GM12878 (cell line): ENCODE measurements around the gene TMPRSS9. TPM values are rescaled to one million over a fixed set of nuclear protein-coding genes. Genes with fewer than 3 reads are reported as not detected.

Experiments
- ATAC-seq: fragments of 200-7000 bp; cut with Tn5 transposase; 3 replicates; pipeline ENCODE4 v1.9.1; 2020; ENCODE audit warnings: mild to moderate bottlenecking, moderate library complexity
- BruUV-seq: library from RNA; stranded (reverse); fragments of 400-500 nt; replicated peaks from 2 replicates; lab custom pipeline; 2021; lab: Mats Ljungman, UMichigan
- CTCF ChIA-PET: fragments of 300-600 bp; sonication (Branson Sonifier 250); formaldehyde crosslinking; extraction: SDS; loops from one replicate; lab custom pipeline; 2021; ENCODE audit warnings: inconsistent platforms; lab: Yijun Ruan, JAX
- POLR2A ChIA-PET: fragments of 350-600 bp; formaldehyde crosslinking; extraction: SDS; loops from one replicate; lab custom pipeline; 2021; ENCODE audit warnings: inconsistent platforms; lab: Charles Lee
- RAD21 ChIA-PET: fragments of 300-600 bp; sonication (Branson Sonifier 250); formaldehyde crosslinking; loops from one replicate; lab custom pipeline; 2023; ENCODE audit warnings: antibody characterized with exemption; ENCODE audit not compliant: unreplicated experiment; lab: Charles Lee
- SMC1A ChIA-PET: fragments of 300-600 bp; sonication (Branson Sonifier 250); formaldehyde crosslinking; loops from one replicate; lab custom pipeline; 2023; ENCODE audit not compliant: unreplicated experiment, uncharacterized antibody; lab: Charles Lee
- DNase-seq: peaks from one replicate; pipeline ENCODE4 v3.0.0-alpha.2; 2011; ENCODE audit warnings: low read depth, low spot score
- FAIRE-seq: peaks from 3 replicates; lab custom pipeline; 2011; peaks lifted over from hg19 to GRCh38; lab: Jason Lieb, UNC
- H2AFZ ChIP-seq: 2 replicates; pipeline ENCODE4 v1.6.0; 2011; ENCODE audit warnings: low read depth, low read length, control low read depth; ENCODE audit not compliant: control insufficient read depth
- H3K27ac ChIP-seq: 2 replicates; pipeline ENCODE4 v1.5.1; 2011; ENCODE audit warnings: control low read depth; ENCODE audit not compliant: control insufficient read depth, insufficient read depth
- H3K27me3 ChIP-seq, 2 experiments: replicated peaks in 1 of 2; 2 replicates each; pipeline versions ENCODE4 v1.6.0 to v1.6.1; 2011; ENCODE audit warnings: low read length in 1 of 2; ENCODE audit not compliant: control insufficient read depth in 2 of 2, insufficient read depth in 2 of 2
- H3K36me3 ChIP-seq, 2 experiments: 2 replicates each; pipeline ENCODE4 v1.5.1; 2011; ENCODE audit warnings: low read length in 1 of 2; ENCODE audit not compliant: control insufficient read depth in 2 of 2, insufficient read depth in 2 of 2
- H3K4me1 ChIP-seq: 2 replicates; pipeline ENCODE4 v1.6.1; 2011; ENCODE audit warnings: mild to moderate bottlenecking, low read length, moderate library complexity, mixed read lengths; ENCODE audit not compliant: control insufficient read depth, insufficient read depth
- H3K4me2 ChIP-seq: 2 replicates; pipeline ENCODE4 v1.6.0; 2011; ENCODE audit warnings: control low read depth; ENCODE audit not compliant: control insufficient read depth, insufficient read depth
- H3K4me3 ChIP-seq: fragments of 200-600 bp; sonication (generic); 2 replicates; pipeline ENCODE4 v1.5.1; 2016
- H3K79me2 ChIP-seq: 2 replicates; pipeline ENCODE4 v1.6.0; 2011; ENCODE audit warnings: low read length; ENCODE audit not compliant: control insufficient read depth, insufficient read depth
- H3K9ac ChIP-seq: 2 replicates; pipeline ENCODE4 v1.8.0; 2011; ENCODE audit warnings: low read length, control low read depth, mixed read lengths; ENCODE audit not compliant: control insufficient read depth, insufficient read depth
- H3K9me3 ChIP-seq: replicated peaks from 3 replicates; pipeline ENCODE4 v1.5.1; 2011; ENCODE audit warnings: mild to moderate bottlenecking, low read length; ENCODE audit not compliant: control insufficient read depth, insufficient read depth
- H4K20me1 ChIP-seq: 2 replicates; pipeline ENCODE4 v1.6.0; 2011; ENCODE audit not compliant: control insufficient read depth, insufficient read depth
- BACH1 ChIP-seq: fragments of 450-650 bp; IDR thresholded peaks from 2 replicates; pipeline ENCODE4 v1.6.1; 2017; ENCODE audit warnings: mild to moderate bottlenecking, borderline replicate concordance
- CEBPB ChIP-seq, 2 experiments: fragments of 150-350 bp in 1 of 2; IDR thresholded peaks; 2 replicates each; pipeline ENCODE4 v1.6.1; 2012 to 2014; ENCODE audit warnings: low read depth in 2 of 2, low read length in 2 of 2, borderline replicate concordance in 1 of 2, inconsistent platforms in 1 of 2
- EP300 ChIP-seq, 2 experiments: fragments of 150-350 bp in 1 of 2; IDR thresholded peaks; 2 replicates each; pipeline ENCODE4 v1.6.1; 2011 to 2012; ENCODE audit warnings: low read depth in 2 of 2, low read length in 2 of 2, borderline replicate concordance in 1 of 2, improper control_type of control experiment in 1 of 2, inconsistent platforms in 1 of 2; ENCODE audit not compliant: control insufficient read depth in 1 of 2
- EZH2 ChIP-seq: IDR thresholded peaks from 2 replicates; pipeline ENCODE4 v1.6.1; 2012; ENCODE audit warnings: low read depth, mild to moderate bottlenecking, control low read depth, inconsistent platforms, low read length, borderline replicate concordance; ENCODE audit not compliant: control insufficient read depth
- HDAC6 ChIP-seq: fragments of 200-600 bp; sonication (generic); IDR thresholded peaks from one replicate; pipeline ENCODE4 v1.8.0; 2017; ENCODE audit warnings: antibody characterized with exemption; ENCODE audit not compliant: unreplicated experiment
- JUND ChIP-seq: IDR thresholded peaks from 2 replicates; pipeline ENCODE4 v1.6.1; 2012; ENCODE audit warnings: low read depth, mild to moderate bottlenecking, low read length, improper control_type of control experiment, moderate library complexity
- MEF2B ChIP-seq: fragments of 450-650 bp; IDR thresholded peaks from 2 replicates; pipeline ENCODE4 v1.6.1; 2018; ENCODE audit warnings: mild to moderate bottlenecking, moderate library complexity; ENCODE audit not compliant: partially characterized antibody, poor library complexity, severe bottlenecking
- PBX3 ChIP-seq: IDR thresholded peaks from 2 replicates; pipeline ENCODE4 v1.6.1; 2011; ENCODE audit warnings: mild to moderate bottlenecking, low read depth, low read length, moderate library complexity; ENCODE audit not compliant: insufficient replicate concordance
- RAD21 ChIP-seq: IDR thresholded peaks from 2 replicates; pipeline ENCODE4 v1.6.1; 2011; ENCODE audit warnings: mild to moderate bottlenecking, low read depth, low read length, moderate library complexity; ENCODE audit not compliant: insufficient read depth
- RCOR1 ChIP-seq: conservative IDR thresholded peaks from 2 replicates; pipeline ENCODE4 v1.6.1; 2012; ENCODE audit warnings: low read depth, low read length, improper control_type of control experiment
- SIX5 ChIP-seq: IDR thresholded peaks from 2 replicates; pipeline ENCODE4 v1.6.1; 2011; ENCODE audit warnings: mild to moderate bottlenecking, low read depth, low read length, moderate library complexity; ENCODE audit not compliant: severe bottlenecking
- SMARCA5 ChIP-seq: fragments of 450-650 bp; IDR thresholded peaks from 2 replicates; pipeline ENCODE4 v1.6.1; 2017; ENCODE audit warnings: mild to moderate bottlenecking
- STAT3 ChIP-seq: IDR thresholded peaks from 2 replicates; pipeline ENCODE4 v1.6.1; 2011; ENCODE audit warnings: low read depth, low read length, improper control_type of control experiment
- YY1 ChIP-seq: IDR thresholded peaks from 2 replicates; pipeline ENCODE4 v1.6.1; 2011; ENCODE audit warnings: low read depth, mild to moderate bottlenecking, low read length
- ZNF24 ChIP-seq: fragments of 450-650 bp; IDR thresholded peaks from 2 replicates; pipeline ENCODE4 v1.6.1; 2017; ENCODE audit warnings: antibody characterized with exemption, mild to moderate bottlenecking
- ZNF622 ChIP-seq: fragments of 450-650 bp; IDR thresholded peaks from 2 replicates; pipeline ENCODE4 v1.6.1; 2017; ENCODE audit warnings: mild to moderate bottlenecking, inconsistent platforms
- WGBS: methylation state at CpG from one replicate; pipeline ENCODE4 v1.1.6; 2016; ENCODE audit warnings: low lambda C conversion rate; ENCODE audit not compliant: insufficient replicate concordance, insufficient coverage; ENCODE audit errors: missing lambda C conversion rate; 5-methylcytosine and 5-hydroxymethylcytosine counted together
- in situ Hi-C: fragments of 300-500 bp; cut with MboI; formaldehyde crosslinking; loops from 9 replicates; pipeline ENCODE4 v1.14.3; 2018; ENCODE audit warnings: mixed read lengths
- intact Hi-C: fragments of 100-400 bp; cut with micrococcal nuclease; formaldehyde crosslinking; loops from one replicate; pipeline ENCODE4 v1.14.2; 2022; ENCODE audit not compliant: unreplicated experiment
- polyA plus RNA-seq, 11 experiments: library from polyadenylated mRNA; depleted of rRNA in 4 of 11; unstranded in 6 of 11; stranded (reverse) in 5 of 11; fragments of >200 nt; fragmentation: Nextera tagmentation in 4 of 11; fragmentation: Illumina TruSeq in 1 of 11; extraction: Ambion mirVana in 4 of 11; extraction: Trizol in 1 of 11; gene quantifications; 1 replicate in 1 of 11; 2 replicates in 10 of 11; pipeline versions ENCODE4 v1.2.1 to v1.2.3, GENCODE V29; 2011 to 2016; ENCODE audit warnings: inconsistent platforms in 2 of 11, missing spikeins in 2 of 11, low read depth in 1 of 11
- total RNA-seq, 4 experiments: library from RNA; depleted of rRNA in 3 of 4; stranded (reverse); fragments of >200 nt in 3 of 4; fragmentation: Illumina TruSeq in 1 of 4; extraction: Trizol in 1 of 4; gene quantifications; 2 replicates each; pipeline versions ENCODE4 v1.2.1 to v1.2.3, GENCODE V29; 2013 to 2021
- TF ChIP-seq, protein P1 (sequence below): fragments of 450-650 bp; IDR thresholded peaks from 2 replicates; pipeline ENCODE4 v1.6.1; 2017; ENCODE audit warnings: antibody characterized with exemption, mild to moderate bottlenecking, moderate library complexity
- TF ChIP-seq, protein P2 (sequence below): IDR thresholded peaks from 2 replicates; pipeline ENCODE4 v1.6.1; 2011; ENCODE audit warnings: borderline replicate concordance, low read depth, mild to moderate bottlenecking, moderate library complexity, mixed read lengths, low read length; ENCODE audit not compliant: insufficient read depth; ENCODE audit errors: extremely low read length

The TMPRSS9 gene
- total and polyA plus RNA-seq, 10 of the 15 experiments (the other 5 are each of a cell fraction or from before 2014, with no cell fraction given) = 0.24 TPM; not detected in 9

DNA sequence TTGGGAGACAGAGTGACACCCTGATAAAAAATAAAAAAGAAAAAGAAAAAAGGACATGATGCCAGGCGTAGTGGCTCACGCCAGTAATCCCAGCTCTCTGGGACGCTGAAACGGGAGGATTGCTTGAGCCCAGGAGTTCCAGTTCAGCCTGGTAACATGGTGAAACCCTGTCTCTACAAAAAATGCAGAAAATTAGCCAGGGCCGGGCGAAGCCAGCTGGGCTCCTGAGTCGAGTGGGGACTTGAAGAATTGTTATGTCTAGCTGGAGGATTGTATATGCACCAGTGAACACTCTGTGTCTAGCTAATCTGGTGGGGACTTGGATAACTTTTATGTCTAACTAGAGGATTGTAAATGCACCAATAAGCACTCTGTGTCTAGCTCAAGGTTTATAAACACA lies 32.3 kb downstream of the TMPRSS9 start:
- H3K4me3 ChIP-seq = no peak overlapping the region
- ChIA-PET CTCF (interaction anchor here (0.6 to 5.6 kb wide), 27 partner anchors 11 to 288 kb away, joined by 3 to 66 read pairs (median 5); partner anchors contain the start of gene LSM7), POLR2A (interaction anchor here (0.6 to 2.6 kb wide), 4 partner anchors 65 to 234 kb away, joined by 3 to 7 read pairs (median 4); partner anchors contain the start of gene LMNB2), SMC1A (interaction anchor here (0.6 to 3.6 kb wide), 20 partner anchors 9 to 299 kb away, joined by 3 to 28 read pairs (median 4); partner anchors contain the start of genes GADD45B, LSM7 and SPPL2B)
- no peak for ATAC-seq
- no peaks in the 10 kb centered on the region; the same call in 2 of the 3 replicates for H3K9me3 ChIP-seq
- H2AFZ ChIP-seq = no peak overlapping the region
- H3K36me3 ChIP-seq = no peaks in the 10 kb centered on the region
- H3K27ac ChIP-seq = no peak overlapping the region
- intact Hi-C loops = loop anchor here (5.0 to 10.0 kb wide), 5 partner anchors 65 to 235 kb away; partner anchors contain the start of genes LSM7, PLEKHJ1, SF3A2 and SPPL2B
- BruUV-seq = no TSS peak
- no peaks in the 10 kb centered on the region for H3K79me2 ChIP-seq
- peaks cover 9% of the 10 kb centered on the region for H3K4me1 ChIP-seq
- whole genome bisulfite sequencing = 68% methylated on average over 7 of the region's 7 CpGs
- H3K27me3 ChIP-seq = no peaks in the 10 kb centered on the region; a peak in 1 of 4 replicates
- TF ChIP-seq HDAC6 (no peak), SMARCA5 (no peak), MEF2B (no peak), JUND (no peak), RCOR1 (no peak), PBX3 (no peak), RAD21 (no peak), EP300 (IDR thresholded peaks at IDR 0.05; ENCODE audit: borderline replicate concordance in 1 of 2, control insufficient read depth in 1 of 2, low read depth in 2 of 2, low read length in 2 of 2) (no peak), ZNF24 (no peak), EZH2 (no peak), SIX5 (no peak), ZNF622 (no peak), CEBPB (IDR thresholded peaks at IDR 0.05; ENCODE audit: borderline replicate concordance in 1 of 2, low read depth in 2 of 2, low read length in 2 of 2) (no peak), STAT3 (no peak), BACH1 (no peak), YY1 (no peak)
- TF ChIP-seq, protein P1, sequence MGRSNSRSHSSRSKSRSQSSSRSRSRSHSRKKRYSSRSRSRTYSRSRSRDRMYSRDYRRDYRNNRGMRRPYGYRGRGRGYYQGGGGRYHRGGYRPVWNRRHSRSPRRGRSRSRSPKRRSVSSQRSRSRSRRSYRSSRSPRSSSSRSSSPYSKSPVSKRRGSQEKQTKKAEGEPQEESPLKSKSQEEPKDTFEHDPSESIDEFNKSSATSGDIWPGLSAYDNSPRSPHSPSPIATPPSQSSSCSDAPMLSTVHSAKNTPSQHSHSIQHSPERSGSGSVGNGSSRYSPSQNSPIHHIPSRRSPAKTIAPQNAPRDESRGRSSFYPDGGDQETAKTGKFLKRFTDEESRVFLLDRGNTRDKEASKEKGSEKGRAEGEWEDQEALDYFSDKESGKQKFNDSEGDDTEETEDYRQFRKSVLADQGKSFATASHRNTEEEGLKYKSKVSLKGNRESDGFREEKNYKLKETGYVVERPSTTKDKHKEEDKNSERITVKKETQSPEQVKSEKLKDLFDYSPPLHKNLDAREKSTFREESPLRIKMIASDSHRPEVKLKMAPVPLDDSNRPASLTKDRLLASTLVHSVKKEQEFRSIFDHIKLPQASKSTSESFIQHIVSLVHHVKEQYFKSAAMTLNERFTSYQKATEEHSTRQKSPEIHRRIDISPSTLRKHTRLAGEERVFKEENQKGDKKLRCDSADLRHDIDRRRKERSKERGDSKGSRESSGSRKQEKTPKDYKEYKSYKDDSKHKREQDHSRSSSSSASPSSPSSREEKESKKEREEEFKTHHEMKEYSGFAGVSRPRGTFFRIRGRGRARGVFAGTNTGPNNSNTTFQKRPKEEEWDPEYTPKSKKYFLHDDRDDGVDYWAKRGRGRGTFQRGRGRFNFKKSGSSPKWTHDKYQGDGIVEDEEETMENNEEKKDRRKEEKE = no peak
- TF ChIP-seq, protein P2, sequence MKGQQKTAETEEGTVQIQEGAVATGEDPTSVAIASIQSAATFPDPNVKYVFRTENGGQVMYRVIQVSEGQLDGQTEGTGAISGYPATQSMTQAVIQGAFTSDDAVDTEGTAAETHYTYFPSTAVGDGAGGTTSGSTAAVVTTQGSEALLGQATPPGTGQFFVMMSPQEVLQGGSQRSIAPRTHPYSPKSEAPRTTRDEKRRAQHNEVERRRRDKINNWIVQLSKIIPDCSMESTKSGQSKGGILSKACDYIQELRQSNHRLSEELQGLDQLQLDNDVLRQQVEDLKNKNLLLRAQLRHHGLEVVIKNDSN = no peak
- TF ChIP-seq, all 136 proteins: peak for 0
- DNase-seq (no peak), FAIRE-seq (no peak)
- in situ Hi-C loops = loop anchor here (5.0 kb wide), 1 partner anchor 220 kb away; no protein-coding TSS in a partner anchor
- H4K20me1 ChIP-seq = no peaks in the 10 kb centered on the region
- H3K9ac ChIP-seq = no peak overlapping the region
- H3K4me2 ChIP-seq = no peak overlapping the region
- RAD21 ChIA-PET = interaction anchor here (1.0 to 5.3 kb wide), 17 partner anchors 11 to 373 kb away, joined by 3 to 31 read pairs (median 5); partner anchors contain the start of gene LMNB2
